Stomach (tissue), 4 donors: Measurements from ENCODE around the gene HNRNPUL1.

Experiments used
- CTCF ChIP-seq, 7 experiments: fragments of 450-650 bp in 4 of 7; fragments of 200-600 bp in 3 of 7; sonication (generic) in 3 of 7; IDR thresholded peaks; one replicate each; pipeline ENCODE4 v1.5.1; 2016 to 2019; ENCODE audit warnings: antibody characterized with exemption in 7 of 7, control low read depth in 2 of 7, mild to moderate bottlenecking in 1 of 7
- POLR2AphosphoS5 ChIP-seq, 3 donors: sonication (generic); formaldehyde crosslinking; IDR thresholded peaks; one replicate each; pipeline ENCODE4 v1.6.1; 2016; ENCODE audit warnings: antibody characterized with exemption in 3 of 3

- TF ChIP-seq CTCF (IDR thresholded peaks at IDR 0.05), result no peak
- no peak for TF ChIP-seq POLR2AphosphoS5 (IDR thresholded peaks at IDR 0.05)
These were observed 68.3 kb downstream of the HNRNPUL1 start for GRCh38 chr19:41332468-41332867.
